OCI-LY1 (cell line): ENCODE results near the gene CTNND2.
A peak's percentile ranks its signal among the peaks of the same experiment; 100 is the strongest.
"Not testable (repeated sequence)": the region's sequence is repeated elsewhere in the genome, so short reads cannot be mapped to it uniquely, and the experiment has no call there.

Experiments used
- H2AFZ ChIP-seq: fragments of 200-600 bp; sonication (generic), shearing (Covaris generic); 2 replicates; pipeline ENCODE4 v1.6.0; 2014; ENCODE audit warnings: antibody characterized with exemption, mild to moderate bottlenecking, low read length
- H3F3A ChIP-seq: fragments of 200-600 bp; sonication (generic), shearing (Covaris generic); 2 replicates; pipeline ENCODE4 v1.6.0; 2014; ENCODE audit warnings: mild to moderate bottlenecking, antibody characterized with exemption, low read length, moderate library complexity; ENCODE audit not compliant: insufficient read depth
- H3K27ac ChIP-seq: fragments of 200-600 bp; sonication (generic); 2 replicates; pipeline ENCODE4 v1.5.1; 2014; ENCODE audit warnings: low read length, mixed run types, mild to moderate bottlenecking, low read depth; ENCODE audit not compliant: poor library complexity, severe bottlenecking
- H3K27me3 ChIP-seq: fragments of 200-600 bp; sonication (generic); 2 replicates; pipeline ENCODE4 v1.6.0; 2014; ENCODE audit warnings: antibody characterized with exemption, mild to moderate bottlenecking, low read length, moderate library complexity; ENCODE audit not compliant: insufficient read depth
- H3K36me3 ChIP-seq: fragments of 200-600 bp; sonication (generic); 2 replicates; pipeline ENCODE4 v1.6.1; 2014; ENCODE audit warnings: mild to moderate bottlenecking, antibody characterized with exemption, low read length, moderate library complexity, mixed read lengths; ENCODE audit not compliant: insufficient read depth
- H3K4me1 ChIP-seq: fragments of 200-600 bp; sonication (generic); 2 replicates; pipeline ENCODE4 v1.5.1; 2014; ENCODE audit warnings: mild to moderate bottlenecking, low read length, moderate library complexity; ENCODE audit not compliant: insufficient read depth, severe bottlenecking
- H3K4me2 ChIP-seq: fragments of 200-600 bp; sonication (generic), shearing (Covaris generic); 2 replicates; pipeline ENCODE4 v1.6.1; 2014; ENCODE audit warnings: low read length
- H3K4me3 ChIP-seq: fragments of 200-600 bp; sonication (generic); 2 replicates; pipeline ENCODE4 v1.5.1; 2014; ENCODE audit warnings: low read length, low read depth, mild to moderate bottlenecking, mixed read lengths; ENCODE audit not compliant: poor library complexity, severe bottlenecking
- H3K79me2 ChIP-seq: fragments of 200-600 bp; shearing (Covaris generic); 2 replicates; pipeline ENCODE4 v1.6.1; 2016; ENCODE audit warnings: mixed run types, low read length, mixed read lengths; ENCODE audit not compliant: insufficient read depth
- H3K9ac ChIP-seq: fragments of 200-600 bp; sonication (generic), shearing (Covaris generic); 2 replicates; pipeline ENCODE4 v1.6.1; 2014; ENCODE audit warnings: mild to moderate bottlenecking, low read length, mixed read lengths
- H3K9me2 ChIP-seq: fragments of 200-600 bp; sonication (generic), shearing (Covaris generic); 2 replicates; pipeline ENCODE4 v1.6.1; 2014; ENCODE audit warnings: low read depth, mild to moderate bottlenecking, low read length, mixed read lengths
- H3K9me3 ChIP-seq: fragments of 200-600 bp; shearing (Covaris generic); 2 replicates; pipeline ENCODE4 v1.6.1; 2014; ENCODE audit warnings: low read length, mixed read lengths
- H4K20me1 ChIP-seq: fragments of 200-600 bp; sonication (generic), shearing (Covaris generic); 2 replicates; pipeline ENCODE4 v1.6.0; 2016; ENCODE audit warnings: mild to moderate bottlenecking, low read length; ENCODE audit not compliant: insufficient read depth
- CTCF ChIP-seq: fragments of 200-600 bp; sonication (generic), shearing (Covaris generic); IDR thresholded peaks from 2 replicates; pipeline ENCODE4 v1.5.1; 2017; ENCODE audit warnings: mild to moderate bottlenecking, antibody characterized with exemption, low read length, moderate library complexity, mixed read lengths
- EZH2 ChIP-seq: fragments of 200-600 bp; sonication (generic), shearing (Covaris generic); IDR thresholded peaks from 2 replicates; pipeline ENCODE4 v1.8.0; 2017; ENCODE audit warnings: borderline replicate concordance, mixed run types, mild to moderate bottlenecking, antibody characterized with exemption, low read length, moderate library complexity, mixed read lengths

CTNND2 gene

GRCh38 chr5:11620172-11620571 lies 284.1 kb downstream of the CTNND2 start:
- TF ChIP-seq EZH2 (no peak), CTCF (no peak)
- Histone ChIP-seq H3F3A (no peaks in the 10 kb centered on the region), H3K79me2 (no peaks in the 10 kb centered on the region), H4K20me1 (no peaks in the 10 kb centered on the region), H3K27ac (no peak overlapping the region), H3K4me3 (no peak overlapping the region), H3K27me3 (no peaks in the 10 kb centered on the region), H3K36me3 (no peaks in the 10 kb centered on the region), H3K9ac (no peak overlapping the region), H3K9me2 (no peaks in the 10 kb centered on the region), H2AFZ (no peak overlapping the region), H3K4me1 (no peaks in the 10 kb centered on the region), H3K4me2 (no peak overlapping the region), H3K9me3 (no peaks in the 10 kb centered on the region)

- no peak overlapping the region for H2AFZ ChIP-seq
- H3K36me3 ChIP-seq, result no peaks in the 10 kb centered on the region
- H3F3A ChIP-seq, result no peaks in the 10 kb centered on the region
- no peaks in the 10 kb centered on the region for H3K79me2 ChIP-seq
- no peaks in the 10 kb centered on the region for H3K9me3 ChIP-seq
- no peak overlapping the region for H3K9ac ChIP-seq
- no peak for TF ChIP-seq EZH2
- TF ChIP-seq CTCF, result peak; percentile 15; the same call in 1 of the 2 replicates
- H3K4me1 ChIP-seq, result no peaks in the 10 kb centered on the region
- no peaks in the 10 kb centered on the region for H3K9me2 ChIP-seq
- no peak overlapping the region for H3K4me3 ChIP-seq
- no peak overlapping the region for H3K4me2 ChIP-seq
- H3K27ac ChIP-seq, result no peak overlapping the region
- no peaks in the 10 kb centered on the region for H3K27me3 ChIP-seq
- no peaks in the 10 kb centered on the region for H4K20me1 ChIP-seq
These were observed 284.8 kb downstream of the CTNND2 start for GRCh38 chr5:11619339-11620024.

- no peak overlapping the region for H3K4me2 ChIP-seq
- no peaks in the 10 kb centered on the region for H3K9me3 ChIP-seq
- H3K27ac ChIP-seq, result no peak overlapping the region
- H3K9me2 ChIP-seq, result no peaks in the 10 kb centered on the region
- no peak overlapping the region for H3K9ac ChIP-seq
- H2AFZ ChIP-seq, result no peak overlapping the region
- no peaks in the 10 kb centered on the region for H3K36me3 ChIP-seq
- H4K20me1 ChIP-seq, result no peaks in the 10 kb centered on the region
- H3K79me2 ChIP-seq, result no peaks in the 10 kb centered on the region
- TF ChIP-seq CTCF (no peak), EZH2 (no peak)
- H3K27me3 ChIP-seq, result no peaks in the 10 kb centered on the region
- H3K4me3 ChIP-seq, result no peak overlapping the region
- no peaks in the 10 kb centered on the region for H3K4me1 ChIP-seq
- H3F3A ChIP-seq, result no peaks in the 10 kb centered on the region
These were observed 287.2 kb downstream of the CTNND2 start for GRCh38 chr5:11617080-11617479.

GRCh38 chr5:11616624-11617023 lies 287.6 kb downstream of the CTNND2 start:
- H3K9ac ChIP-seq, H4K20me1 ChIP-seq, H3K4me2 ChIP-seq, H3K9me3 ChIP-seq, H2AFZ ChIP-seq, H3K27ac ChIP-seq, H3K4me1 ChIP-seq, H3K79me2 ChIP-seq, H3K27me3 ChIP-seq, H3F3A ChIP-seq, H3K4me3 ChIP-seq, H3K36me3 ChIP-seq, H3K9me2 ChIP-seq: not testable (repeated sequence)
